ENCODE results near the gene CYP2A7.
"Not testable (repeated sequence)": the region's sequence is repeated elsewhere in the genome, so short reads cannot be mapped to it uniquely, and the experiment has no call there.

Gene CYP2A7

DNA sequence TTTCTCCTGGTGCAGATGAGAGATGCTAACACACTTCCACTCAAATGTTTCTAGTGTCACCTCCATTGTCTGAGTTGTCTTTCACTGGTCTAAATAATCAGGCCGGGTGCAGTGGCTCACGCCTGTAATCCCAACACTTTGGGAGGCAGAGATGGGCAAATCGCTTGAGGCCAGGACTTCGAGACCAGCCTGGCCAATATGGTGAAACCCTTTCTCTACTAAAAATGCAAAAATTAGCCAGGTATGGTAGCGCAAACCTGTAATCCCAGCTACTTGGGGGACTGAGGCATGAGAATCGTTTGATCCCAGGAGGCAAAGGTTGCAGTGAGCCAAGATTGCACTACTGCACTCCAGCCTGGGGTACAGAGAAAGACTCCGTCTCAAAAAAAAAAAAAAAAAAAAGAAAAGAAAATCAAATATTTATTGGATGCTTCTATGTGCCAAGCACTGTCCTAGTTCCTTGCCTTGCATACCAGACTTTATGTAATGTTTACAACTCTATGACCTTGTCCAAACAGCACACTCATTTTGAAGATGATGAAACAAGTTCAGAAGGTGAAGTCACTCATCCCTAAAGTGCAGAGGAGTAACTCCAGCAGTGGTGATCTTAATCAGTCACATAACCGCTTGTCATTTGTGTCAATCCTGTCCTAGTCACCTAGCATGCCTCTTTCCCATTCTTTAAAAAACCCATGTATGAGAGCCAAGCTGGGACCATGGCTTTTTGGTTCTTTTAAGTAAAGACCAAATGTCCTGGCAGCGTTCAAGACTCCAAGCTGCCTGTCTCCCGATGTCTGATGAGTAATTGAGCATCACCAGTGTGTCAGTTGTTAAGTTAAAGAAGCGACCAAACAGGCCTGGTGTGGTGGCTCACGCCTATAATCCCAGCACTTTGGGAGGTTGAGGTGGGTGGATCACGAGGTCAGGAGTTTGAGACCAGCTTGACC is 15.1 kb upstream of the CYP2A7 start:
- not testable (repeated sequence) for DNase-seq

- DNase-seq, result no peak
These were observed 14.4 kb upstream of the CYP2A7 start for GRCh38 chr19:40896418-40896796.

DNA sequence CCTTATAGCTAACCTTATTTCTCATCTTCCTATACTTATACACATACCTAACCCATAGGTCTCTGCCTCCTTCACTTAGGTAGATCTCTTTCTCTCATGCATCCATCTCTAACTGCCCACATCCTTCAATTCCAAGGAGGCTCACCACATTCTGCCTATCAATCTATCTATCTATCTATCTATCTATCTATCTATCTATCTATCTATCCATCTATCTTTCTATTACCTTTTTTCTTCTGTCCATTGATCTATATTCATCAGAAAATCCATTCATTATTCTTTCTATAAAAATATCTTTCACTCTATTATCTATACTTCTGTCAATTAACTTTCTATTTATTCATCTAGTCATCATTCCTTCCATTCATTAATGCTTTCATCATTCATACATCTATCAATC is 11.1 kb upstream of the CYP2A7 start:
- DNase-seq, result no peak

GRCh38 chr19:40889366-40889765 is 7.3 kb upstream of the CYP2A7 start:
- DNase-seq, result no peak

- DNase-seq, result no peak
These were observed 6.2 kb upstream of the CYP2A7 start for GRCh38 chr19:40888191-40888590.

GRCh38 chr19:40884187-40884931 is 2.3 kb upstream of the CYP2A7 start:
- DNase-seq, result not testable (repeated sequence)

DNA sequence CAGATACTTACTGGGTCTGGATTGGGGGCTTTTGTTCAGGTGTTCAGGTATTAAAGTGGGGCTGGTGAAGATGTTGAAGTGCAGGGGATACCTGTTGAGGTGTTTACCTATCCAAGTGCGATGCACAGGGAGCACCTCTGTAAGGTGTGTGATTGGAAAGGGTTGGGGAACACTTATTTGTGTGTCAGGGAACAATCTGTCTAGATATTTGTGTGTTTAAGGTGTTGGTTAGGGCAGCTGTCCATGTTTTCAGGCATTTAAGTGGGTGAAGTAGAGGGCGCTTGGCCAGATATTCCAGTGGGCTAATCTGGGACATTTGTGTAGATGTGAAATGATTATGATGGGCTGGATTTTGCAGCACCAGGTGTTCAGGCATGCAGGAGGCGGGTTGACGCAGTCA is 2.7 kb downstream of the CYP2A7 start:
- not testable (repeated sequence) for DNase-seq

- peak; percentile 78 for DNase-seq
These were observed 6.5 kb downstream of the CYP2A7 start for GRCh38 chr19:40875526-40875951.

GRCh38 chr19:40874874-40875273 is 7.2 kb downstream of the CYP2A7 start:
- not testable (repeated sequence) for DNase-seq

GRCh38 chr19:40873873-40874272 is 8.2 kb downstream of the CYP2A7 start:
- not testable (repeated sequence) for DNase-seq

- no peak for DNase-seq
These were observed 9.8 kb downstream of the CYP2A7 start for GRCh38 chr19:40872209-40872608.

- DNase-seq, result no peak
These were observed 14.3 kb downstream of the CYP2A7 start for GRCh38 chr19:40867701-40868100.

DNA sequence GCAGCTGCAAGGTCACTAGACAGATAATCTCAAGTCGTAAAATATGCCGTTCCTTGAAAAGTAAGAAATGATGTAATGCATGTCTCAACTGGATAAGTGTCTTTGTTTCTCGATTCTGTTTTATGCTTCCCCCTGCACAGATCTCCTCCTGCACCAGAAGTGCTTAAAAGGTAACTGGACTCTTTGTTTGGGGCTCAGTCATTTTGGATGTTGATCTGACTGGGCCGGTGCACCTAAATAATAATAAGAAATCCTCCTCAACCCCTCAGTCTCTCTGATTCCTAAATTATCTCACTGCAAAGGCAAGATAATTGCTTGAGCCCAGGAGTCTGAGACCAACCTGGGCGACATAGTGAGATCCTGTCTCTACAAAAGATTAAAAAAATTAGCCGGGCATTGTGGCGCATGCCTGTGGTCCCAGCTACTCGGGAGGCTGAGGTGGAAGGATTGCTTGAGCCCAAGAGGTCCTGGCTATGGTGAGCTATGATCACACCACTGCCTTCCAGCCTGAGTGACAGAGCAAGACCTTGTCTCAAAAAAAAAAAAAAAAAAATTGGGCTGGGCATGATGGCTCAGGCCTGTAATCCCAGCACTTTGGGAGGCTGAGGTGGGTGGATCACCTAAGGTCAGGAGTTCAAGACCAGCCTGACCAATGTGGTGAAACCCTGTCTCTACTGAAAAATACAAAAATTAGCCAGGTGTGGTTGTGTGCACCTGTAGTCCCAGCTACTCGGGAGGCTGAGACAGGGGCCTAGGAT is 17.1 kb downstream of the CYP2A7 start:
- DNase-seq, result not testable (repeated sequence)

- no peak for DNase-seq
These were observed 19.2 kb downstream of the CYP2A7 start for GRCh38 chr19:40862785-40863184.

- DNase-seq, result no peak
These were observed 19.7 kb downstream of the CYP2A7 start for GRCh38 chr19:40862333-40862732.

DNA sequence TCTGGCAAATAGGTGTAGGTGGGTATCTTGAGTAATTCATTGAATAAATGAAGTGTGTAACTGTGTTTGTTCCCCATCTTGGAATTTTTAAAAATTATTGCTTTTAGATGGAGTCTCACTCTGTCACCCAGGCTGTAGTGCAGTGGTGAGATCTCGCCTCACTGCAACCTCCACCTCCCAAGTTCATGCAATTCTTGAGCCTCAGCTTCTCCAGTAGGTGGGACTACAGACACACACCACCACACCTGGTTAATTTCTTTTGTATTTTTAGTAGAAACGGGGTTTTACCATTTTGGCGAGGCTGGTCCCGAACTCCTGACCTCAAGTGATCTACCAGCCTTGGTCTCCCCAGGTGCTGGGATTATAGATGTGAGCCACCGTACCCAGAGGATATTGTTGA is 23.9 kb downstream of the CYP2A7 start:
- DNase-seq, result no peak

- not testable (repeated sequence) for DNase-seq
These were observed 29.4 kb downstream of the CYP2A7 start for GRCh38 chr19:40852467-40853152.

DNA sequence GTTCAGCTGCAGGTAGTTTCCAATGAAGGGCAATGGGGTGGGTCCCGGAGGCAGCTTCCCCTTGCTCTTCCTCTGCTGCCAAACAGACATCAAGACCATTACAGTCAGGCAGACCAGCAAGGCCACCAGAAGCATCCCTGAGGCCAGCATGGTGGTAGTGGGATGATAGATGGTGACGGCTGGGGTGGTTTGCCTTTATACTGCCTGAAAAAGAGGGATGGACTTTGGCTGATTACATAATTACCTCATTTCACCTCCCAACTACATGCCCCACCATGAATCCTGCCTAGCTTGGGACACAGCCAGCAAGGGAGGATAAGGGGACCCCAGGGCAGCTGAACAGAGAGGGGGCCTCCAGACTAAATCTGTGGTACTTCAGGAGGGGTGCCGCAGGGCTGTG is 31.8 kb downstream of the CYP2A7 start, which contains the start of gene CYP2A6:
Gene CYP2A6 (minus strand): TSS at position 171 of the 400 bp plus-strand sequence. CDS start 21 bp downstream, at position 150.
- DNase-seq, result not testable (repeated sequence)

- not testable (repeated sequence) for DNase-seq
These were observed 35.3 kb downstream of the CYP2A7 start for GRCh38 chr19:40846722-40847121.

DNA sequence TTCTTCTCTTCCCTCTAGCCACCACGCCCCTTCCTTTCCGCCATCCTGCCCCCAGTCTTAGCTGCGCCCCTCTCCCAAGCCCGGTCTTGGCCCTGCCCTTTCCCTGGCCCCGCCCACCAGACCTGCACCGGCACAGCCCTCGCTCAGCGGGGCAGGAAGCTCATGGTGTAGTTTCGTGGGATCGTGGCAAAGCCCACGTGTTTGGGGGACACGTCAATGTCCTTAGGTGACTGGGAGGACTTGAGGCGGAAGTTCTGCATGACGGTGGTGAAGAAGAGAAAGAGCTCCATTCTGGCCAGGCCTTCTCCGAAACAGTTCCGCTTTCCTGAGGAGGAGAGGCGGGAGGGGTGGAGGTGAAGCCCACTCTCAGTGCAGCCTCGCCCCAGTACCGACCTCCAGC is 38.4 kb downstream of the CYP2A7 start:
- DNase-seq, result peak; percentile 66

GRCh38 chr19:40842997-40843652 is 38.9 kb downstream of the CYP2A7 start:
- DNase-seq, result not testable (repeated sequence)

- DNase-seq, result not testable (repeated sequence)
These were observed 40.0 kb downstream of the CYP2A7 start for GRCh38 chr19:40842012-40842411.
